ENCODE measurements around the gene EEF2KMT. TPM values are rescaled to one million over a fixed set of nuclear protein-coding genes. Genes with fewer than 3 reads are reported as not detected.

EEF2KMT gene
- total and polyA plus RNA-seq, 2 of the 13 experiments (the other 11 are each of a cell fraction or from before 2014, with no cell fraction given) = 10.7 to 26.9 TPM

DNA sequence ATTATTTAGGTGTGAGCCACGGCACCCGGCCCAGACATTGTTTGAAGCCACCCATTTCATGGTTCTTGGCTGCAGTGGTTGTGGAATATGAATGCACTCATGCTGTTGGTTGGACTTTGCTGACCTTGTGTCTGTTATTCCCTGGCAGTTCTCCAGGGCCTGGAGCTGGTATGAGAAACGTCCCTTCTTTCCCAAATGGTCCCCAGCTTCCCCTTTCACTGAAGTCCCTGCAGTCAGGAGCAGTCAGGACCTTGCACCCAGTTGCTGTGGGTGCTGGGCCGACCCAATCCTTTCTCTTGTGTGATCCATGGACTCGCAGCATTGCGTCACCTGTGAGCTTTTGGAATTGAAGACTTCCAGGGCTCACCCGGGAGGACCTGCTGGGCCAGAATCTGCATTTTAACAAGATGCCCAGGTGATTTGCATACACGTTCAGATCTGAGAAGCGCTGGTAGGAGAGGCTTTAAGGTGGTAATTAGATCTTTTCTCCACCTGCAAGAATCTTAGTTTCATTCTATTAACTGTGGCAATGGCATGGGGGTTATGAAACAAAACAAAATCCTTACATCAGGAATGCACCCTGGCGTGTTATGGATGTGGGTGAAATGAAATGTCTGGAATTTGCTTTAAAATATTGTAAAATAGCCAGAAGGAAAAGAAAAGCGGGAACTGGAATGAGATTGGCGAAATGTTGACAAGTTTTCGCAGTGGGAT is 37.3 kb upstream of the EEF2KMT start (continued):
- TF ChIP-seq, protein P1, sequence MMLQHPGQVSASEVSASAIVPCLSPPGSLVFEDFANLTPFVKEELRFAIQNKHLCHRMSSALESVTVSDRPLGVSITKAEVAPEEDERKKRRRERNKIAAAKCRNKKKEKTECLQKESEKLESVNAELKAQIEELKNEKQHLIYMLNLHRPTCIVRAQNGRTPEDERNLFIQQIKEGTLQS (CRISPR knock-in tag; IDR thresholded peaks at IDR 0.05) = peak; percentile 96
- 0 out of 2 replicates have a peak, but pooled peaks have one; percentile 68 for TF ChIP-seq KAT7 (CRISPR knock-in tag; IDR thresholded peaks at IDR 0.05; ENCODE audit: borderline replicate concordance)
- TF ChIP-seq ZFY (CRISPR knock-in tag; IDR thresholded peaks at IDR 0.05) = peak; percentile 71
- TF ChIP-seq, protein P2, sequence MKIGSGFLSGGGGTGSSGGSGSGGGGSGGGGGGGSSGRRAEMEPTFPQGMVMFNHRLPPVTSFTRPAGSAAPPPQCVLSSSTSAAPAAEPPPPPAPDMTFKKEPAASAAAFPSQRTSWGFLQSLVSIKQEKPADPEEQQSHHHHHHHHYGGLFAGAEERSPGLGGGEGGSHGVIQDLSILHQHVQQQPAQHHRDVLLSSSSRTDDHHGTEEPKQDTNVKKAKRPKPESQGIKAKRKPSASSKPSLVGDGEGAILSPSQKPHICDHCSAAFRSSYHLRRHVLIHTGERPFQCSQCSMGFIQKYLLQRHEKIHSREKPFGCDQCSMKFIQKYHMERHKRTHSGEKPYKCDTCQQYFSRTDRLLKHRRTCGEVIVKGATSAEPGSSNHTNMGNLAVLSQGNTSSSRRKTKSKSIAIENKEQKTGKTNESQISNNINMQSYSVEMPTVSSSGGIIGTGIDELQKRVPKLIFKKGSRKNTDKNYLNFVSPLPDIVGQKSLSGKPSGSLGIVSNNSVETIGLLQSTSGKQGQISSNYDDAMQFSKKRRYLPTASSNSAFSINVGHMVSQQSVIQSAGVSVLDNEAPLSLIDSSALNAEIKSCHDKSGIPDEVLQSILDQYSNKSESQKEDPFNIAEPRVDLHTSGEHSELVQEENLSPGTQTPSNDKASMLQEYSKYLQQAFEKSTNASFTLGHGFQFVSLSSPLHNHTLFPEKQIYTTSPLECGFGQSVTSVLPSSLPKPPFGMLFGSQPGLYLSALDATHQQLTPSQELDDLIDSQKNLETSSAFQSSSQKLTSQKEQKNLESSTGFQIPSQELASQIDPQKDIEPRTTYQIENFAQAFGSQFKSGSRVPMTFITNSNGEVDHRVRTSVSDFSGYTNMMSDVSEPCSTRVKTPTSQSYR (CRISPR knock-in tag; IDR thresholded peaks at IDR 0.05; ENCODE audit: borderline replicate concordance) = peak; percentile 91
- TF ChIP-seq, protein P3, sequence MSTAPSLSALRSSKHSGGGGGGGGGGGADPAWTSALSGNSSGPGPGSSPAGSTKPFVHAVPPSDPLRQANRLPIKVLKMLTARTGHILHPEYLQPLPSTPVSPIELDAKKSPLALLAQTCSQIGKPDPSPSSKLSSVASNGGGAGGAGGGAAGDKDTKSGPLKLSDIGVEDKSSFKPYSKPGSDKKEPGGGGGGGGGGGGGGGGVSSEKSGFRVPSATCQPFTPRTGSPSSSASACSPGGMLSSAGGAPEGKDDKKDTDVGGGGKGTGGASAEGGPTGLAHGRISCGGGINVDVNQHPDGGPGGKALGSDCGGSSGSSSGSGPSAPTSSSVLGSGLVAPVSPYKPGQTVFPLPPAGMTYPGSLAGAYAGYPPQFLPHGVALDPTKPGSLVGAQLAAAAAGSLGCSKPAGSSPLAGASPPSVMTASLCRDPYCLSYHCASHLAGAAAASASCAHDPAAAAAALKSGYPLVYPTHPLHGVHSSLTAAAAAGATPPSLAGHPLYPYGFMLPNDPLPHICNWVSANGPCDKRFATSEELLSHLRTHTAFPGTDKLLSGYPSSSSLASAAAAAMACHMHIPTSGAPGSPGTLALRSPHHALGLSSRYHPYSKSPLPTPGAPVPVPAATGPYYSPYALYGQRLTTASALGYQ (CRISPR knock-in tag; IDR thresholded peaks at IDR 0.05) = peak; percentile 41; the same call in 1 of the 2 replicates
- TF ChIP-seq, protein P4, sequence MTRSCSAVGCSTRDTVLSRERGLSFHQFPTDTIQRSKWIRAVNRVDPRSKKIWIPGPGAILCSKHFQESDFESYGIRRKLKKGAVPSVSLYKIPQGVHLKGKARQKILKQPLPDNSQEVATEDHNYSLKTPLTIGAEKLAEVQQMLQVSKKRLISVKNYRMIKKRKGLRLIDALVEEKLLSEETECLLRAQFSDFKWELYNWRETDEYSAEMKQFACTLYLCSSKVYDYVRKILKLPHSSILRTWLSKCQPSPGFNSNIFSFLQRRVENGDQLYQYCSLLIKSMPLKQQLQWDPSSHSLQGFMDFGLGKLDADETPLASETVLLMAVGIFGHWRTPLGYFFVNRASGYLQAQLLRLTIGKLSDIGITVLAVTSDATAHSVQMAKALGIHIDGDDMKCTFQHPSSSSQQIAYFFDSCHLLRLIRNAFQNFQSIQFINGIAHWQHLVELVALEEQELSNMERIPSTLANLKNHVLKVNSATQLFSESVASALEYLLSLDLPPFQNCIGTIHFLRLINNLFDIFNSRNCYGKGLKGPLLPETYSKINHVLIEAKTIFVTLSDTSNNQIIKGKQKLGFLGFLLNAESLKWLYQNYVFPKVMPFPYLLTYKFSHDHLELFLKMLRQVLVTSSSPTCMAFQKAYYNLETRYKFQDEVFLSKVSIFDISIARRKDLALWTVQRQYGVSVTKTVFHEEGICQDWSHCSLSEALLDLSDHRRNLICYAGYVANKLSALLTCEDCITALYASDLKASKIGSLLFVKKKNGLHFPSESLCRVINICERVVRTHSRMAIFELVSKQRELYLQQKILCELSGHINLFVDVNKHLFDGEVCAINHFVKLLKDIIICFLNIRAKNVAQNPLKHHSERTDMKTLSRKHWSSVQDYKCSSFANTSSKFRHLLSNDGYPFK (CRISPR knock-in tag; IDR thresholded peaks at IDR 0.05; ENCODE audit: borderline replicate concordance) = peak; percentile 60; the same call in 1 of the 2 replicates
- TF ChIP-seq, protein P5, sequence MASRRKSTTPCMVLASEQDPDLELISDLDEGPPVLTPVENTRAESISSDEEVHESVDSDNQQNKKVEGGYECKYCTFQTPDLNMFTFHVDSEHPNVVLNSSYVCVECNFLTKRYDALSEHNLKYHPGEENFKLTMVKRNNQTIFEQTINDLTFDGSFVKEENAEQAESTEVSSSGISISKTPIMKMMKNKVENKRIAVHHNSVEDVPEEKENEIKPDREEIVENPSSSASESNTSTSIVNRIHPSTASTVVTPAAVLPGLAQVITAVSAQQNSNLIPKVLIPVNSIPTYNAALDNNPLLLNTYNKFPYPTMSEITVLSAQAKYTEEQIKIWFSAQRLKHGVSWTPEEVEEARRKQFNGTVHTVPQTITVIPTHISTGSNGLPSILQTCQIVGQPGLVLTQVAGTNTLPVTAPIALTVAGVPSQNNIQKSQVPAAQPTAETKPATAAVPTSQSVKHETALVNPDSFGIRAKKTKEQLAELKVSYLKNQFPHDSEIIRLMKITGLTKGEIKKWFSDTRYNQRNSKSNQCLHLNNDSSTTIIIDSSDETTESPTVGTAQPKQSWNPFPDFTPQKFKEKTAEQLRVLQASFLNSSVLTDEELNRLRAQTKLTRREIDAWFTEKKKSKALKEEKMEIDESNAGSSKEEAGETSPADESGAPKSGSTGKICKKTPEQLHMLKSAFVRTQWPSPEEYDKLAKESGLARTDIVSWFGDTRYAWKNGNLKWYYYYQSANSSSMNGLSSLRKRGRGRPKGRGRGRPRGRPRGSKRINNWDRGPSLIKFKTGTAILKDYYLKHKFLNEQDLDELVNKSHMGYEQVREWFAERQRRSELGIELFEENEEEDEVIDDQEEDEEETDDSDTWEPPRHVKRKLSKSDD (CRISPR knock-in tag; IDR thresholded peaks at IDR 0.05; ENCODE audit: low read depth) = 0 out of 2 replicates have a peak, but pooled peaks have one; percentile 16
- TF ChIP-seq, protein P6, sequence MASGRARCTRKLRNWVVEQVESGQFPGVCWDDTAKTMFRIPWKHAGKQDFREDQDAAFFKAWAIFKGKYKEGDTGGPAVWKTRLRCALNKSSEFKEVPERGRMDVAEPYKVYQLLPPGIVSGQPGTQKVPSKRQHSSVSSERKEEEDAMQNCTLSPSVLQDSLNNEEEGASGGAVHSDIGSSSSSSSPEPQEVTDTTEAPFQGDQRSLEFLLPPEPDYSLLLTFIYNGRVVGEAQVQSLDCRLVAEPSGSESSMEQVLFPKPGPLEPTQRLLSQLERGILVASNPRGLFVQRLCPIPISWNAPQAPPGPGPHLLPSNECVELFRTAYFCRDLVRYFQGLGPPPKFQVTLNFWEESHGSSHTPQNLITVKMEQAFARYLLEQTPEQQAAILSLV (CRISPR knock-in tag; IDR thresholded peaks at IDR 0.05; ENCODE audit: borderline replicate concordance) = peak; percentile 69; the same call in 1 of the 2 replicates
- peak; percentile 89 for TF ChIP-seq ZNF891 (CRISPR knock-in tag; IDR thresholded peaks at IDR 0.05)
- TF ChIP-seq, protein P7, sequence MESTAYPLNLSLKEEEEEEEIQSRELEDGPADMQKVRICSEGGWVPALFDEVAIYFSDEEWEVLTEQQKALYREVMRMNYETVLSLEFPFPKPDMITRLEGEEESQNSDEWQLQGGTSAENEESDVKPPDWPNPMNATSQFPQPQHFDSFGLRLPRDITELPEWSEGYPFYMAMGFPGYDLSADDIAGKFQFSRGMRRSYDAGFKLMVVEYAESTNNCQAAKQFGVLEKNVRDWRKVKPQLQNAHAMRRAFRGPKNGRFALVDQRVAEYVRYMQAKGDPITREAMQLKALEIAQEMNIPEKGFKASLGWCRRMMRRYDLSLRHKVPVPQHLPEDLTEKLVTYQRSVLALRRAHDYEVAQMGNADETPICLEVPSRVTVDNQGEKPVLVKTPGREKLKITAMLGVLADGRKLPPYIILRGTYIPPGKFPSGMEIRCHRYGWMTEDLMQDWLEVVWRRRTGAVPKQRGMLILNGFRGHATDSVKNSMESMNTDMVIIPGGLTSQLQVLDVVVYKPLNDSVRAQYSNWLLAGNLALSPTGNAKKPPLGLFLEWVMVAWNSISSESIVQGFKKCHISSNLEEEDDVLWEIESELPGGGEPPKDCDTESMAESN (CRISPR knock-in tag; conservative IDR thresholded peaks at IDR 0.05) = peak; percentile 91
- TF ChIP-seq ZNF205 (CRISPR knock-in tag; IDR thresholded peaks at IDR 0.05) = peak; percentile 77; the same call in 1 of the 2 replicates
- peak; percentile 36; the same call in 1 of the 2 replicates for TF ChIP-seq MED13 (CRISPR knock-in tag; IDR thresholded peaks at IDR 0.05)
